ENCODE data around the gene GSTA5.

The GSTA5 gene

GRCh38 chr6:52840763-52841585 lies at the start of gene GSTA5:
Gene GSTA5 (minus strand): TSS chr6:52840813.
- H3K4me3 ChIP-seq (ENCODE audit: low read depth, low read length) = no peak within 1 kb of the TSS
- TF ChIP-seq, protein P1, sequence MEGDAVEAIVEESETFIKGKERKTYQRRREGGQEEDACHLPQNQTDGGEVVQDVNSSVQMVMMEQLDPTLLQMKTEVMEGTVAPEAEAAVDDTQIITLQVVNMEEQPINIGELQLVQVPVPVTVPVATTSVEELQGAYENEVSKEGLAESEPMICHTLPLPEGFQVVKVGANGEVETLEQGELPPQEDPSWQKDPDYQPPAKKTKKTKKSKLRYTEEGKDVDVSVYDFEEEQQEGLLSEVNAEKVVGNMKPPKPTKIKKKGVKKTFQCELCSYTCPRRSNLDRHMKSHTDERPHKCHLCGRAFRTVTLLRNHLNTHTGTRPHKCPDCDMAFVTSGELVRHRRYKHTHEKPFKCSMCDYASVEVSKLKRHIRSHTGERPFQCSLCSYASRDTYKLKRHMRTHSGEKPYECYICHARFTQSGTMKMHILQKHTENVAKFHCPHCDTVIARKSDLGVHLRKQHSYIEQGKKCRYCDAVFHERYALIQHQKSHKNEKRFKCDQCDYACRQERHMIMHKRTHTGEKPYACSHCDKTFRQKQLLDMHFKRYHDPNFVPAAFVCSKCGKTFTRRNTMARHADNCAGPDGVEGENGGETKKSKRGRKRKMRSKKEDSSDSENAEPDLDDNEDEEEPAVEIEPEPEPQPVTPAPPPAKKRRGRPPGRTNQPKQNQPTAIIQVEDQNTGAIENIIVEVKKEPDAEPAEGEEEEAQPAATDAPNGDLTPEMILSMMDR (IDR thresholded peaks at IDR 0.05; ENCODE audit: borderline replicate concordance, insufficient read depth, low read depth, low read length) = no peak

DNA sequence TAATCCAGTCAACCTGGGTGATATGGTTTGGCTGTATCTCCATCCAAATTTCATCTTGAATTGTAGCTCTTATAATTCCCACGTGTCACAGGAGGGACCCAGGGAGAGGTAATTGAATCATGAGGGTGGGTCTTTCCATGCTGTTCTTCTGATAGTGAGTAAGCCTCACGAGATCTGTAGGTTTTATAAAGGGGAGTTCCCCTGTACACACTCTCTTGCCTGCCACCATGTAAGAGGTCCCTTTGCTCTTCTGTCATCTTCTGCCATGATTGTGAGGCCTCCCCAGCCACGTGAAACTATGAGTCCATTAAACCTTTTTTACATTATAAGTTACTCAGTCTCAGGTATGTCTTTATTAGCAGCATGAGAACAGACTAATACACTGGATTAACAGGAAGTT lies 49.4 kb upstream of the GSTA5 start:
- no peak overlapping the region for H3K4me3 ChIP-seq (ENCODE audit: low read depth, low read length)
- TF ChIP-seq, protein P1 (IDR thresholded peaks at IDR 0.05; ENCODE audit: borderline replicate concordance, insufficient read depth, low read depth, low read length) = no peak

GRCh38 chr6:52887910-52888524 lies 47.4 kb upstream of the GSTA5 start:
- no peak overlapping the region for H3K4me3 ChIP-seq (ENCODE audit: low read depth, low read length)
- TF ChIP-seq, protein P1 (IDR thresholded peaks at IDR 0.05; ENCODE audit: borderline replicate concordance, insufficient read depth, low read depth, low read length) = no peak

DNA sequence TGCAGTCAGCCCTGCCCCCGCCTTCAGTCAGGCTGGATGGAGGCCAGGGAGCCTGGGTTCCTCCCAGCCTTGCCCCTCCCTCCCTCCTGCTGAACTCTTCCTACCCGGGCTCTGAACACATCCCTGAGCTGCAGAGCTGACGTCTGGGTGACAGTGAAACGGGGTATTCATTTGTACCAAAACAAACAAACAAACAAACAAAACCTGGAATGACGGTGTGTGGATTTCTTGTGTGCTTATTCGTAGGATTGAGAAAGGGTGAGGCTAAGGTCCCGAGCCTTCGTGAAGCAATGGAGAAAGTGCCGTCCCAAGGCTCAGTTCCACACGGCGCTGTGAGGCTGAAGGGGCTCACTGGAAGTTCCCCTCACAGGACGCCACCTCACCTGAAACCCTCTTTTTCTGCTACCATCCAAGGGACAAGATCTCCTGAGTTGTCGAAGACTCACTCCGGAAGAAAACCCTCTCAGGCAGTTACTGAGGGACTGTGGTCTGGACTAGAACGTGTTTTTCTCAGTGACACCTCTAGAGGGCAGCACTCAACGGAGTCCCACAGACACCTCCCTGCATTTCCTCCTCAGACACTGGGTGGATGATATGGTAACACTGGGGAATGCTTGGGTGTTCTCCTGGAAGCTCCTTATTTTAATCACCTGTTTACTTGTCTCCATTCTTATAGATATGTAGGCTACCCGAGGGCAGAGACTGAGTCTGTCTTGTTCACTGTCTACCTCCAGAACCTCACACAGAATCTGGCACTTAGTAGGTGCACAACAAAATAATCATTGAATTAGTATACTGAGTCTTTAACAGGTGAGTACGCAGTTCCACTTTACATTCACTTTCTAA lies 41.6 kb upstream of the GSTA5 start:
- peak overlapping the region; percentile 17 for H3K4me3 ChIP-seq (ENCODE audit: low read depth, low read length)
- TF ChIP-seq, protein P1 (IDR thresholded peaks at IDR 0.05; ENCODE audit: borderline replicate concordance, insufficient read depth, low read depth, low read length) = peak; percentile 70

DNA sequence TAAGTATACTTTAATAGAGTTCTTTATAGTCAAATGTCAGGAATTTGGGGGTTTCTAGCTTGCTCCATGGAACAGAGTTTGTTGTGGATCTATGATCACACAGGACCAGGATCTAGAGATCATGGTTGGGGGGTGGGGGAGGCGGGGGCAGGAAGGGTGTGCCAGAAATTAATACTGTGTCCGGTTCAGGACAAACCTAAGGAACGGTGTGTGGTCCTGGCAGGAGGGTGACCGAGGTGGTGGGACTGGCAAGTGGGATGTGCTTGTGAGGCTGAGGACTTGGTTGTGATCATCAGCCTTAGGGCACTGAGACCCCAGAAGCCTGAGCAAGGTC lies 41.0 kb upstream of the GSTA5 start:
- no peak overlapping the region for H3K4me3 ChIP-seq (ENCODE audit: low read depth, low read length)

GRCh38 chr6:52877786-52878185 lies 37.2 kb upstream of the GSTA5 start:
- TF ChIP-seq, protein P1 (IDR thresholded peaks at IDR 0.05; ENCODE audit: borderline replicate concordance, insufficient read depth, low read depth, low read length) = no peak
- H3K4me3 ChIP-seq (ENCODE audit: low read depth, low read length) = no peak overlapping the region

More for the DNA sequence above, 41.0 kb upstream of the GSTA5 start:
- TF ChIP-seq, protein P1 (IDR thresholded peaks at IDR 0.05; ENCODE audit: borderline replicate concordance, insufficient read depth, low read depth, low read length) = no peak

Measured in GM12875 (cell line).